WTC11 (cell line): ENCODE results near the gene MRPL39.

ENCODE experiments used
- CREB1 ChIP-seq: sonication (generic); formaldehyde crosslinking; IDR thresholded peaks from 2 replicates; pipeline ENCODE4 v1.8.0; 2023; ENCODE audit warnings: mild to moderate bottlenecking, missing genetic modification reagents
- E2F4 ChIP-seq: sonication (generic); formaldehyde crosslinking; IDR thresholded peaks from 2 replicates; pipeline ENCODE4 v1.8.1; 2022; ENCODE audit warnings: low read depth, mild to moderate bottlenecking, moderate library complexity, missing genetic modification reagents, borderline replicate concordance
- ESRRA ChIP-seq: sonication (generic); formaldehyde crosslinking; IDR thresholded peaks from 2 replicates; pipeline ENCODE4 v1.8.1; 2022; ENCODE audit warnings: mild to moderate bottlenecking, missing genetic modification reagents, borderline replicate concordance
- ZNF423 ChIP-seq: fragments of 250-450 bp; sonication (Bioruptor Pico); IDR thresholded peaks from 2 replicates; pipeline ENCODE4 v2.1.2; 2022; ENCODE audit warnings: mild to moderate bottlenecking, moderate library complexity

GRCh38 chr21:25582888-25583287, 24.4 kb downstream of the MRPL39 start:
- TF ChIP-seq E2F4 (CRISPR knock-in tag): no peak
- TF ChIP-seq CREB1 (CRISPR knock-in tag): no peak
- no peak for TF ChIP-seq ESRRA (CRISPR knock-in tag)
- TF ChIP-seq ZNF423 (CRISPR knock-in tag): no peak
